ENCODE data around the gene NDUFA3. TPM values are rescaled to one million over a fixed set of nuclear protein-coding genes. Genes with fewer than 3 reads are reported as not detected.

Gene NDUFA3
- total RNA-seq, 1 donor from 2014 or later, result 11.7 TPM

Other genes with a start within 250 kb of the NDUFA3 start
- 134 and 174 TPM in 2 replicates for gene MYADM, start 235.0 kb upstream of the NDUFA3 start, total RNA-seq
- 0.06 TPM in 1 of 2 replicates, not detected in the other for gene PRKCG, start 220.7 kb upstream of the NDUFA3 start, total RNA-seq
- gene CACNG7, start 193.6 kb upstream of the NDUFA3 start, total RNA-seq, result 1.9 and 2.2 TPM in 2 replicates
- gene CACNG8, start 139.9 kb upstream of the NDUFA3 start, total RNA-seq, result 1.3 and 2.1 TPM in 2 replicates
- 2.2 and 3.0 TPM in 2 replicates for gene CACNG6, start 111.2 kb upstream of the NDUFA3 start, total RNA-seq
- not detected in 2 replicates for gene VSTM1, start 39.0 kb upstream of the NDUFA3 start, total RNA-seq
- gene TARM1, start 21.5 kb upstream of the NDUFA3 start, total RNA-seq, result not detected in 2 replicates
- not detected in 2 replicates for gene OSCAR, start 2.1 kb upstream of the NDUFA3 start, total RNA-seq
- 58.5 and 63.2 TPM in 2 replicates for gene TFPT, start 12.8 kb downstream of the NDUFA3 start, total RNA-seq
- 57.8 and 66.7 TPM in 2 replicates for gene PRPF31, start 12.9 kb downstream of the NDUFA3 start, total RNA-seq
- 19.6 and 29.5 TPM in 2 replicates for gene CNOT3, start 34.9 kb downstream of the NDUFA3 start, total RNA-seq
- 7.5 and 8.0 TPM in 2 replicates for gene LENG1, start 56.9 kb downstream of the NDUFA3 start, total RNA-seq
- not detected in 2 replicates for gene TMC4, start 70.3 kb downstream of the NDUFA3 start, total RNA-seq
- gene MBOAT7, start 86.7 kb downstream of the NDUFA3 start, total RNA-seq, result 354 and 361 TPM in 2 replicates
- 92.9 and 140 TPM in 2 replicates for gene TSEN34, start 88.5 kb downstream of the NDUFA3 start, total RNA-seq
- 1,387 and 1,829 TPM in 2 replicates for gene RPS9, start 98.0 kb downstream of the NDUFA3 start, total RNA-seq
- not detected in 2 replicates for gene LILRB3, start 120.2 kb downstream of the NDUFA3 start, total RNA-seq
- gene LILRA6, start 139.9 kb downstream of the NDUFA3 start, total RNA-seq, result not detected in 2 replicates
- gene LILRB5, start 154.4 kb downstream of the NDUFA3 start, total RNA-seq, result not detected in 2 replicates
- not detected in 2 replicates for gene LILRB2, start 178.3 kb downstream of the NDUFA3 start, total RNA-seq
- not detected in 2 replicates for gene LILRA5, start 210.3 kb downstream of the NDUFA3 start, total RNA-seq
- not detected in 2 replicates for gene LILRA4, start 236.3 kb downstream of the NDUFA3 start, total RNA-seq

Measured in glomerular endothelial cell (primary cell).